Hypothalamus (tissue), 51 donors: Measurements from ENCODE around the gene CDX2.
A peak's percentile ranks its signal among the peaks of the same experiment; 100 is the strongest.

ENCODE experiments used
- DNase-seq, 51 donors: peaks; one replicate each; lab custom pipeline; 2025; lab: John Stamatoyannopoulos, UW

The CDX2 gene

DNA sequence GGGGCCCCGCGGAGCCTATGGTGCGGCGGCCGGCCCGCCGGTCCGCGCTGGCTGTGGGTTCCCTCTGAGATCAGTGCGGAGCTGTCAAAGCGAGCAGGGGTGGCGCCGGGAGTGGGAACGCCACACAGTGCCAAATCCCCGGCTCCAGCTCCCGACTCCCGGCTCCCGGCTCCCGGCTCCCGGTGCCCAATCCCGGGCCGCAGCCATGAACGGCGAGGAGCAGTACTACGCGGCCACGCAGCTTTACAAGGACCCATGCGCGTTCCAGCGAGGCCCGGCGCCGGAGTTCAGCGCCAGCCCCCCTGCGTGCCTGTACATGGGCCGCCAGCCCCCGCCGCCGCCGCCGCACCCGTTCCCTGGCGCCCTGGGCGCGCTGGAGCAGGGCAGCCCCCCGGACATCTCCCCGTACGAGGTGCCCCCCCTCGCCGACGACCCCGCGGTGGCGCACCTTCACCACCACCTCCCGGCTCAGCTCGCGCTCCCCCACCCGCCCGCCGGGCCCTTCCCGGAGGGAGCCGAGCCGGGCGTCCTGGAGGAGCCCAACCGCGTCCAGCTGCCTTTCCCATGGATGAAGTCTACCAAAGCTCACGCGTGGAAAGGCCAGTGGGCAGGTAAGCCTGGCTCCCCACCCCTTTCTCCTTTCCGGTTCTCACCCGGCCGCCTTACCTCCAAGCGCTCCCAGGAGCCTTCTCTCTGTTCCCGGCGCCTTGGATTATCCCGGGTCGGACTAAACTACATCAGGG is 49.0 kb downstream of the CDX2 start, which contains the start of gene PDX1:
TSS of gene PDX1 (plus strand) at position 67 of the 743 bp plus-strand sequence. CDS start at position 206, 139 bp downstream.
- peak in 3 of 51 donors; percentile 11 to 27 (median 22) for DNase-seq

DNA sequence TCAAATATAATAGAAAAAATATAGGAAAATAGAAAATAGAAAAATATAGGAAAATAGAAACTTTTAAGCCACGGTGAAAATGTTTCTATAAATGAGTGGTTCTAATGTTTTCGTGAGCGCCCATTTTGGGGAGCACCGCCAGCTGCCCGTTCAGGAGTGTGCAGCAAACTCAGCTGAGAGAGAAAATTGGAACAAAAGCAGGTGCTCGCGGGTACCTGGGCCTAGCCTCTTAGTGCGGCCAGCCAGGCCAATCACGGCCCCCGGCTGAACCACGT is 49.5 kb downstream of the CDX2 start:
- DNase-seq = peak in 1 of 51 donors; percentile 4

DNA sequence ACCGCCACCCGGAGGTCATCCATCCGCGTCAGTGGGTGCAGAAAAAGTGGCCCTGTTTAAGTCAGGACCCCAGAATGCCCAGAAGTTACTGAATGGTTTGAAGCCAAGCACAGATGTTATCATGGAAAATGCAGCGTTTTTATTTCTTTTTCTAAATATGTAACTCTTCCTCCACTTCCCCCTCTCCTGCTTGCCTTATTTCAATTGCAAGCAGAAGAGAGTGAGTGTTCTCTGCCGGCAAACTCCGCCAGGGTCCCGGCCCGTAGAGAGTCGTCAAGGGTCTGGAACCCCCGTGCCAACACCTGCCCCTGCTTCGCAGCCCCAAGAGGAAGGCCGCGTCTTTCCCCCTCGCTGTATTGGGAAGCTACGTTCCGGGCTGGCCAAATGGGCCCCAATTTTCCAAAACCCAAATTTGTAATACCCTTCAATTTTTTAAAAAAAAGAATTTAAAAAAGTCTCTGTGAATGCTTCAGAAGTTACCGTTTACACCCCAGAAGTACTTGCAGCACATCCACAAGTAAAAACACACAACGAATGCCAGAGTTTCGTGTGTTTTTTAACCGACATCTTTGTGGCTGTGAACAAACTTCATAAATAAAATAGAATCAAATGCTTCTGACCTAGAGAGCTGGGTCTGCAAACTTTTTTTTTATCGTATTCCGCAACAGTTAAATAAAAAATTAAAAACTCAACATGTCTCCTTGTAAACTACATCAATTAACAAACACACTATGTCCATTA is 50.0 kb downstream of the CDX2 start:
- no peak for DNase-seq

DNA sequence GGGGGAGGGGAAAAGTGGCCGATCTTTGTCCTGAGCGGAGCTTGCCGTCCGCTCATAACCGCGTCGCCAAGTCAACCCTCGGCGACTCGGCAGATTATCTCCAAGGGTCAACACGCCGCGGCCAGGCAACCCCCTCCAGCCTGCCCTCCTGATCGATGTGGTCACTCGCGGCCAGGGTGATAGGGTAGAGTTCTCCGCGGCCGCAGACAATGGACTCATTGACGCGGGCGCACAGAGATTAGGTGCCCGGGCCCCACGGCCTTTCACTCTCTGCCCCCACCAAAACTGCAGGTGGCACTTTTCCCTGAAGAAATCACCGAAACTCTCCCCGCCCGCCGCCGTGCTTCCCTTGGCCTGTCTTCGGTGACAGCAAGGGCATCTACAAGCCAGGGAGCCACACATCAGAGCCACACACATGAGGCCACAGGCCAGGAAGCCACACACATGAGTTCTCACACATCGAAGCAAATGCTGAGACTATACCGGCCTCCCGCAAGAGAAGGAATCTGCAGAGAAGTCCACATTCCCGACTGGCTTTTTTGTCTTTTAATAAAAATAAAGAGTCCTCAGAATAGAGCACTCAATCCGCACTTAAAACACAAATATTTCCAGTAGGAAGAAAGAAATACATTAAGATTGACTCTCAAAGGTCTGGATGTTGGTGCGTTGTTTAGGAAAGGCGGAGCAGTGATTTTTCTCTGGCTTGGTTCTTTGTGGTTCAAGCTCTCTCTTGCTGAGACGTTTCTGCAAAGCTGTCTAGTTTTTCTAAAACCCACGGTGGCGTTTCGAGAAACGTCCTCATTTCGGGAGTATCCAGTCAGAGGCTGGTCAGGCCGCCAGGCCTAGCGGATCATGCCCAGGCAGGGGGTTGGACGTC is 50.8 kb downstream of the CDX2 start:
- DNase-seq = no peak

DNA sequence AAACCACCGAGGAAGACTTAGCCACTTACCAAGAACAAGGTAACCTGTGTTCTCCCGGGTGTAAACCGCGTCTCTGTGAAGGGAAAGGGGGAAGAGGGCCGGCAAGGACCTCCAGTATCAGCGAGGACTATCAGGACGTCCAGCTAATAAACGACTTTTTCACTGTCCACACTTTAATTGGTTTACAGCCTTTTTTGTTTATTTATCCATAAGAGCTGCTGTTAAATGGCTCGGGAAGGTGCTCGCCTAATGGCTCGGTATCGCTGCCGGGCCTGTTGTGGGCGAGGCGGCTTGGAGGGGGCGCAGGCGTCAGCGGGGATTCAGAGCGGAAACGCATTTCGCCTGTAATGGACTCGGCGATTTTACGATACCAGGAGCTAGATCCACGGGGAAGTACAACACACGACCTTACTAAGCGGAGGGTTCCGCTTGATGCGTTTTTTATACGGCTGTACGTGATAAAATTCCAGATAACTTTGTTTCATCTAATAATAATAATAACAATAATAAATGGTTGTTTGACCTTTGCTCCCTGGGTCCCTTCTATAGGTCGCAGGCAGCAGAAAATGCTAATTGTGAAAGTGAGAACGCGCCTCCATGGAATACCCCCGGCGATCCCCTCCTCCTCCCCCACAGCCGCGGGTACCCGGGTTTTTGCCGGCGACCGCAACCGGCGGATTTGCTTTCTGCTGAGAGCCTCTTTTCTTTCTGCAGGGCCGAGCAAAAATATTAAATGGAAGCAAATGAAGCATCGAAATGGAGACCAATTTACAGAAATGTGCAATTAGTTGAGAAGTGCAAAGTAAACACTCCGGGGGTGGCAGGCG is 51.8 kb downstream of the CDX2 start:
- no peak for DNase-seq

DNA sequence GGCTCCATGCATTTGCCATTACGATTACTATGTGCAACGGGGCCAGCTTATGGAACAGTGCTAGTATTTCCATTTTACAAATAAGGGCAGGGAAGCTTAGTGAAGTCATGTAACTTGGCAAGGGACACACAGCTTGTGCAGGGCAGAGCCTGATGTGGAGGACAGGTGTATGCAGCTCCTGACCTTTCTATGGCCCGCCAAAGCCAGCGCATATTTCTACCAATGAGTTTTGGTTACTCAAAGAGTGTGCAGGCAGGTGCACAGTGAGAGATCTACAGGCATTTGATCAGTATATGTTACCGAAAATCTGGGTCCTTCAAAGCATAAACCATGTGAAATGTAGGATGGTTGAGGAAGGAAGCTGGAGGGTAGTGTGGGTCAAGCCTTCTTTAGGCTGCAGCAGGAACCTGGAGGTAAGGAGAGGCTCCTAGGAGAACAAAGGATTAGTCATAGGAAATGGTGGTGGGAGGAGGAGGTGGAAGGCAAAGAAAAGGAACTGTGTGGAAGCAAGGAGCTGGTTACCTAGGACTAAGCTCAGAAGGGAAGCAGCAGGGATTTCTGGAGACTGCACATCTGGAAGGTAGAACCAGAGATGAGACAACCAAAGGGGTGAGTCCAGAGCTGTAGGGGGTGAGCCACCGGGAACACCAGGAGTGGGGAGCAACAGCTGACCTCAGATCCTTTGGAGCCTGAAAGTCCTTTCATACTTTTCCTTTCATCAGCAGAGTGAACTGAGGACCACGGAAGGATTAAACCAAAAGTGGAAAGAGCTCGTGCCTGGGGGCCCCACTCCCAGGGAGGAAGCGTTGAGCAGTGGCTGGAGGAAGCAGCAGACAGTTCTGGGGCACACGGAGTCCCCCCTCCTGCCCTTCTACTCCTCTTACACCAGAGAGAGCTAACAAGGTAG is 53.6 kb downstream of the CDX2 start:
- no peak for DNase-seq

DNA sequence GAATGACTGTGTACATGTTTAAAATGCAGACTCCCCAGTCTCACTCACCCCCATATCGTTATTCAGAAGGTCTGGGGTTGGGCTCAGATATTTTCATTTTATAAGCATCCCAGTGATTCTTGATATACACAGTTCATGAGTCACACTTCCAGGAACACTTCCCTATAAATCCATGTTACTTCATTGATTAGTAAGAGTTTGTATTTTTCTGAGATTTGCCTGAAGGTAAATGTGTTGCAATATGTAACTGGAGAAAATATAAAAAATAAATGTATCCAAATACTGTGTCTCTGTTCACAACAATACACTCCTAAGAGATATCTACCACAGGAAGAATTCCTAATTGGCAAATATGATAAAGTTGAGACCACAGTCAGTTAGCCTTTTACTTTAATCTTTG is 56.0 kb downstream of the CDX2 start:
- DNase-seq = no peak

DNA sequence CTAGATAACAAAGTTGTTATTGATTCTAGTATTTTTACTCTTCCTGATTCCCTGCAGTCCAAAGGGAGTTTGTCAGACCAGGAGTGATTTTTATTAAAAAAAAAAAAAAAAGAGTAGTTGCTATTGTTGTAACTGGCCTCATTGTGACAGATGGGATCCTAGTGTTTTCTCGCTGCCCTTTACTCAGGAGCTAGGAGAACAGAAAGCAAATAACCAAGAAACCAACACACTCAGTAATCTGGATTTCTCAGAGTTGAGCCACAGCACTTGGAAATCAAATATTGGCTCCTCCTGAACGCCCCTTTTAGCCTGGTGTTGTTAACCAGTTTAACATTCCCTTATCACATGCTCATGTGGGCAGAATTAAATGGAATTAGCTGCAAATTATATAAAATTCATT is 57.6 kb downstream of the CDX2 start:
- DNase-seq = no peak
